ENCODE data around the gene SLC1A2. TPM values are rescaled to one million over a fixed set of nuclear protein-coding genes. Genes with fewer than 3 reads are reported as not detected.

The SLC1A2 gene
- polyA plus RNA-seq, 4 donors, result 0.14 to 0.64 (median 0.42) TPM

DNA sequence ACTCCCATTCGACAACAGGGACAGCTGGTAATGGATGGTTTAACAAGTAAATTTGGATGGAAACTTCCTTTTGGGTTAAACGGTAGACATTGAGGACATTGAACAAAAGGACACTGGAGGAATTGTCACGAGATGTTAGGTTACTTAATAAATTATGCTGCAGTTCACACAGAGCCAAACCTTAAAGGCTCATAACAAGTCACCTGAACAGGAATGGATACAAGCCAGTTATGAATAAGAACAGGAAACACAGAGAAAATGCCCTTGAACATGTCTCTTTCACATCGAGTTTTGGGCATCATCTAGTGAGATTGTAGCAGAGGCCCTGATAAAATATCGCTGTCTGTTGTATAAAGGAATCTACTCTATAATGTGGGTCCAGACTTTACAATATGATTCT is 214.7 kb downstream of the SLC1A2 start:
- DNase-seq (ENCODE audit: low read depth in 4 of 4, low spot score in 3 of 4), result no peak

Other genes starting within 250 kb of the SLC1A2 start
- 10 to 100 TPM in 2 of 4 donors, 1 to 10 TPM in 2; 7.2 to 13.9 (median 10.2) TPM for gene PAMR1, start 106.1 kb upstream of the SLC1A2 start, polyA plus RNA-seq (ENCODE audit: insufficient read length in 4 of 4)
- gene FJX1, start 198.9 kb upstream of the SLC1A2 start, polyA plus RNA-seq (ENCODE audit: insufficient read length in 4 of 4), result 10 to 100 TPM; 17.7 to 21.4 (median 20.4) TPM
- gene TRIM44, start 243.2 kb upstream of the SLC1A2 start, polyA plus RNA-seq (ENCODE audit: insufficient read length in 4 of 4), result 10 to 100 TPM; 79.0 to 99.8 (median 95.1) TPM